Epidermal melanocyte (primary cell): ENCODE data around the gene FBH1.
"Not testable (repeated sequence)": the region's sequence is repeated elsewhere in the genome, so short reads cannot be mapped to it uniquely, and the experiment has no call there.

ENCODE experiments used
- DNase-seq: peaks from one replicate; pipeline ENCODE4 v3.0.0; 2011; ENCODE audit warnings: low spot score; ENCODE audit not compliant: insufficient read length

FBH1 gene

DNA sequence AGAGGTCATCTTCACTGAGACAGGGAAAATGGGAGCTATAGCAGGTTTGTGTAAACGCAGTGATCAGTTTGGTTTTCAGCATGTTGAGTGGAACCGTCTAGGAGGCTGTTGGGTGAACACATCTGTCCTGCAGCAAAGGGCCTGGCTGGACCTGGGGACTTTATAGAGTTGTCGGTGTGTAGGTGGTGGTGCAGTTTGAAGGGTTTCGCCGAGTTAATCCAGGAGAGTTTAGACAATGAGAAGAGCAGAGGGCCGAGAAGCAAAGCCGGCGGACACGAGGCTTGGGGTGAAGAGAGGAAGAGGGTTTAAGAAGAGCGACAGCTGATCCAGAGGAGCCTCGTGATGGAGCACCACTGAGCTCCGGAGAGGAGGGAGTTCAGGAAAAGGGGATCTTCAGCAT, 48.2 kb downstream of the FBH1 start:
- DNase-seq, result no peak

GRCh38 chr10:5940807-5941218, 50.8 kb downstream of the FBH1 start:
- DNase-seq, result no peak

- no peak for DNase-seq
Measured at GRCh38 chr10:5941579-5941978, 51.5 kb downstream of the FBH1 start.

GRCh38 chr10:5942001-5942400, 52.0 kb downstream of the FBH1 start:
- no peak for DNase-seq

DNA sequence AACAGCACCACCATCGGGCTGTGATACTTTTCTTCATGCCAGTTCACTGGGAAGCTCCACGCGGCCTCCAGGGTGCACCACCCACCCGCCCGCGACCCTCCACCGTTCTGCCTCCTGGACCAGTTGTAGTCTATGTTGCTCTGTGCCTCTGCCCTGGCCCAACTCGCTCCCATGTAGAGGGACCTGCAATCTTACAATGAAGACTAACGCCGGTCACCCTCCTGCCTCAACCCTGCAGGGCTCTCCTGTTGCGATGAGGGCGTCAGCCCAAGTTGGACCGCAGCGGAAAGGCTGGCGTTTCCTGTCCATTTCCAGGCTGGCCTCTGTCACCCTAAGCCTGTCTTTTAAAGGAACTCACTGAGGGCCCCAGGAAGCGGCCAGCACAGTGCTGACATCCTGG, 52.4 kb downstream of the FBH1 start:
- no peak for DNase-seq

- DNase-seq, result no peak
Measured at GRCh38 chr10:5943536-5943935, 53.5 kb downstream of the FBH1 start.

- DNase-seq, result peak; percentile 74
Measured at GRCh38 chr10:5944389-5945189, 54.5 kb downstream of the FBH1 start.

DNA sequence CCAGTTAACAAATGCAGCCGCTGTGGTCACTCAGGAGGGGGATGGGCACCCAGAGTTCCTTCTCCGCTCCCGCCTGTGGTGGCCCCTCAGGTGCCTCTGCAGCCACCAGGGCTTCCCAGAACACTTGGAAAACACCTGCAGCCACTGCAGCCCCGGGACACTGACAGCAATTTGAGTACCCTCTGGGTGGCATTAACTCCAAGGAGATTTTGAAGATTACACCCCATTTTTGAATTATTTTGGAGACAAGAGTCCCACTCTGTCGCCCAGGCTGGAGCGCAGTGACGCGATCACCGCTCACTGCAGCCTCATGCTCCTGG, 55.1 kb downstream of the FBH1 start:
- no peak for DNase-seq

- DNase-seq, result peak; percentile 46
Measured at GRCh38 chr10:5945561-5946418, 55.7 kb downstream of the FBH1 start.

- DNase-seq, result not testable (repeated sequence)
Measured at GRCh38 chr10:5946419-5946775, 56.4 kb downstream of the FBH1 start.

- no peak for DNase-seq
Measured at GRCh38 chr10:5946786-5947185, 56.7 kb downstream of the FBH1 start.

DNA sequence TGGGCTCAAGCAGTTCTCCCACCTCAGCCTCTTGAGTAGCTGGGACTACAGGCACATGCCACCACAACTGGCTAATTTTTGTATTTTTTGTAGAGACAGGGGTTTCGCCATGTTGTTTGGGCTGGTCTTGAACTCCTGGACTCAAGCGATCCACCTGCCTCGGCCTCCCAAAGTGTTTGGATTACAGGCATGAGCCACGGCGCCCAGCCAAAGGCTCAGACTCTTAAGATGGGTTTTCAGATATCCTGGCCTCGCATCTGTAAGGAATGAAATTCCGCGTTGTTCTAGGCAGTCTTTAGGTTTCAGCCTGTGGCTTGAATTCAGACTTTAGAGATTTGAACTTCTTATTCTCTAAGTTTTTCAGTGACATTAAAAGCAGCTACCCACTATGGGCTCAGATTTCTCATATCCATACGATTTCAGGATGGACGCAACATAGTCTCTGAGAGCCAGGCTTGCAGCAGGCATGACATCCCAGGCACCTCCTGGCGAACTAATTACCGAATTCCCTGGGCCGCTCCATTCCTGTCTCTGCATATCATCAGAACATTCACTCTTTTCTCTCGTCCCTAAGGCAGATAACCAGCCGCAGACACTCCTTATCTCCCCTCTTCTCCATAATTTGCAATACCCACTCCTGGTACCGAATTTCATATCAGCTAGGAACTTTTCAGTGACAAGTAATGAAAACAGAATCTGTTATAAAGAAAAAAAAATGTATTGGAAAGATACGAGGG, 57.6 kb downstream of the FBH1 start:
- no peak for DNase-seq

GRCh38 chr10:5948208-5948585, 58.2 kb downstream of the FBH1 start:
- no peak for DNase-seq

- DNase-seq, result peak; percentile 36
Measured at GRCh38 chr10:5949009-5949759, 59.1 kb downstream of the FBH1 start.

DNA sequence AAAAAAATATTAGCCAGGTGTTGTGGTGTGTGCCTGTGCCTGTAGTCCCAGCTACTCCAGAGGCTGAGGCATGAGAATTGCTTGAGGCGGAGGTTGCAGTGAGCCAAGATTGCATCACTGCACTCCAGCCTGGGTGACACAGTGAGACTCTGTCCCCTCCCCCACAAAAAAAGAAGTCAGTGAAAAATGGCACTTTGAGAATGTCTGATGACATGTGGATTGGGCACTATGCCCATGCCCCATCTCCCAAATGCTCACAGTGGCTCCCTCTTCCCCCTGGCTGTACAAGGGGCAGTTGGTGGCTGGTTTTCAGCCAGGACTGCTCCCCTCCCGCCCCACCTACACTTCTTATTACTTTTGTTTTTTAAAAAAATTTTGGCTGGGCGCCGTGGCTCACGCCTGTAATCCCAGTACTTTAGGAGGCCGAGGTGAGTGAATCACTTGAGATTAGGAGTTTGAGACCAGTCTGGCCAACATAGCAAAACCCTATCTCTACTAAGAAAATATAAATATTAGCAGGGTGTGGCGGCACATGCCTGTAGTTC, 61.2 kb downstream of the FBH1 start:
- no peak for DNase-seq

DNA sequence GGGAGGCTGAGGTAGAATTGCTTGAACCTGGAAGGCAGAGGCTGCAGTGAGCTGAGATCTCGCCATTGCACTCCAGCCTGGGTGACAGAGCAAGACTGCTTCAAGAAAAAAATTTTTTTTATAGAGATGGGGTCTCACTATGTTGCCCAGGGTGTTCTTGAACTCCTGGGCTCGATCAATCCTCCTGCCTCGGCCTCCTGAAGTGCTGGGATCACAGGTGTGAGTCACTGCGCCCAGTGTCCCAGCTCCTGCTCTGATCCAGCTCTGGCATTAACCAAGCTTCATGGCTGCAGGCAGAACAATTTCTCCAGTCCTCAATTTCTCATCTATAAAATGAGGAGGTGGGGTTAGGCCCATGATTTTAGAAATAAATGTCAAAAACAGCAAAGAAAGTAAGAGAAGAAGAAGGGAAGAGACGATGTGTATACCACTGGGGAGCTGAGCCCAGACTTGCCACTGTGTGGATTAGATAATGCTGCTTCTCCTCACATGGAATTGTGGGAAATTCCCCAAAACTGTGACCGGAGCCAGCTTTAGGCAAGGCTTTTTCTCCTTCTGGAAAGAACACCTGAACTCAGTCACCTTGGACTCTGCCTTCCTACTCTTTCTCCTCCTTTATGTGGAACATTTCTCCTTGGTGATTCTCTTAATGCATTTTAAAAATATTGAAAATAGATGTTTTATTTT, 61.8 kb downstream of the FBH1 start:
- no peak for DNase-seq

- no peak for DNase-seq
Measured at GRCh38 chr10:5952731-5953385, 62.8 kb downstream of the FBH1 start.

- DNase-seq, result no peak
Measured at GRCh38 chr10:5953676-5954075, 63.6 kb downstream of the FBH1 start.

DNA sequence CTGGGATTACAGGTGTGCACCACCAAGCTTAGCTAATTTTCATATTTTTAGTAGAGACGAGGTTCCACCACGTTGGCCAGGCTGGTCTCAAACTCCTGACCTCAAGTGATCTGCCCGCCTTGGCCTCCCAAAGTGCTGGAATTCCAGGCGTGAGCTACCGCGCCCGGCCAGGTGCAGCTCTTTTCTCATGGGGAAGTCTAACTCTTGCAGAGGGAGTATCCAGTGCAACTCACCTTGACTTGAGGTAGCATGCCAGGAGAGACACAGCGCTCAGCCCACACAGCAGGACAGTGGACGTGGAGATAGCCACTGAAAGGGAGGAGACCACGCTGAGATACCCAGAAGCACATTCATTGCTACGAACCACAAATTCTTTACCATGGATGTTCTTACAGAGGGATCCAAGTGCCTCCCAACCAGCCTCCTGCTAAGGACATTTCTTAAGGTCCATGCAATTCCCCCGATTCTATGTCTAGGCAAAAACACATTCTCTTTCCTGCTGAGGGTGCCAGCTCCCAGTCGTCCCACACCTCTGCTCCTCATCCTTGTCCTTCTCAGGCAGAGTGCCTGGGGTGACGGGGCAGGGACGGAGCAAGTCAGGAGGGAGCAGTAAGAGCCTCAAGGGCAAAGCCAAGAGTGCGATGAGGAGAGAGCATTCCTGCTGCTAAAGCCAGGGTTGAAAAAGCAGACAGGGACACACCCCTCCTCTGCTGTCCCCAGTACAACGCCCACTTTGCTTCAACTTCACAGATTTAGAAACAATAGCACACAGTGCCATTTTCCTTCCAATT, 66.3 kb downstream of the FBH1 start:
- DNase-seq, result no peak
